Hindlimb muscle (tissue), 1 donor: ENCODE measurements around the gene SPATC1L. TPM values are rescaled to one million over a fixed set of nuclear protein-coding genes. Genes with fewer than 3 reads are reported as not detected.
A peak's percentile ranks its signal among the peaks of the same experiment; 100 is the strongest.
"Not testable (repeated sequence)": the region's sequence is repeated elsewhere in the genome, so short reads cannot be mapped to it uniquely, and the experiment has no call there.

Experiments
- DNase-seq: peaks from one replicate; pipeline ENCODE4 v3.0.0-alpha.2; 2013
- polyA plus RNA-seq: library from polyadenylated mRNA; unstranded; fragments of 120-200 nt; gene quantifications from one replicate; pipeline ENCODE4 v1.2.1, GENCODE V29; 2013; ENCODE audit not compliant: insufficient read length

SPATC1L gene
- polyA plus RNA-seq, 1 donor: 8.2 TPM

GRCh38 chr21:46199436-46200373 is 15.4 kb upstream of the SPATC1L start:
- no peak for DNase-seq

GRCh38 chr21:46196733-46197132 is 12.5 kb upstream of the SPATC1L start:
- no peak for DNase-seq

GRCh38 chr21:46195595-46196195 is 11.4 kb upstream of the SPATC1L start:
- DNase-seq: no peak

- no peak for DNase-seq
Observed at GRCh38 chr21:46194374-46195334, 10.4 kb upstream of the SPATC1L start.

- no peak for DNase-seq
Observed at GRCh38 chr21:46193829-46194373, 9.6 kb upstream of the SPATC1L start.

GRCh38 chr21:46191686-46192575 is 7.7 kb upstream of the SPATC1L start:
- DNase-seq: no peak

GRCh38 chr21:46191257-46191685 is 7.0 kb upstream of the SPATC1L start:
- DNase-seq: no peak

- no peak for DNase-seq
Observed at GRCh38 chr21:46190491-46191131, 6.4 kb upstream of the SPATC1L start.

- DNase-seq: no peak
Observed at GRCh38 chr21:46189959-46190490, 5.8 kb upstream of the SPATC1L start.

- DNase-seq: no peak
Observed at GRCh38 chr21:46189213-46189958, 5.1 kb upstream of the SPATC1L start.

- DNase-seq: no peak
Observed at GRCh38 chr21:46188226-46189212, 4.3 kb upstream of the SPATC1L start.

GRCh38 chr21:46187814-46188213 is 3.6 kb upstream of the SPATC1L start:
- DNase-seq: no peak

- no peak for DNase-seq
Observed at GRCh38 chr21:46187261-46187660, 3.0 kb upstream of the SPATC1L start.

GRCh38 chr21:46185716-46186115 is 1.5 kb upstream of the SPATC1L start:
- no peak for DNase-seq

- DNase-seq: peak; percentile 63
Observed at GRCh38 chr21:46184625-46185555, 631 bp upstream of the SPATC1L start.

- not testable (repeated sequence) for DNase-seq
Observed at GRCh38 chr21:46183337-46183909, 836 bp downstream of the SPATC1L start.
